GM13976 (cell line): ENCODE measurements around the gene INO80.

Experiments
- DNase-seq: peaks from one replicate; pipeline ENCODE4 v3.0.0; 2012; ENCODE audit warnings: low spot score
- in situ Hi-C: fragments of 300-500 bp; cut with MboI; formaldehyde crosslinking; loops from one replicate; pipeline ENCODE4 v1.12.0; 2022; ENCODE audit warnings: low sequenced_read_pairs, mixed read lengths, inconsistent platforms; ENCODE audit not compliant: unreplicated experiment
- TF ChIP-seq, protein P1 (sequence below): IDR thresholded peaks from 2 replicates; pipeline ENCODE4 v1.5.1; 2012; ENCODE audit warnings: borderline replicate concordance, mild to moderate bottlenecking; ENCODE audit not compliant: insufficient read depth; ENCODE audit errors: extremely low read depth, missing control alignments, control extremely low read depth

The INO80 gene

GRCh38 chr15:40960151-40960885 lies 155.8 kb downstream of the INO80 start:
- in situ Hi-C loops: no loop called here
- no peak for DNase-seq
- TF ChIP-seq, protein P1, sequence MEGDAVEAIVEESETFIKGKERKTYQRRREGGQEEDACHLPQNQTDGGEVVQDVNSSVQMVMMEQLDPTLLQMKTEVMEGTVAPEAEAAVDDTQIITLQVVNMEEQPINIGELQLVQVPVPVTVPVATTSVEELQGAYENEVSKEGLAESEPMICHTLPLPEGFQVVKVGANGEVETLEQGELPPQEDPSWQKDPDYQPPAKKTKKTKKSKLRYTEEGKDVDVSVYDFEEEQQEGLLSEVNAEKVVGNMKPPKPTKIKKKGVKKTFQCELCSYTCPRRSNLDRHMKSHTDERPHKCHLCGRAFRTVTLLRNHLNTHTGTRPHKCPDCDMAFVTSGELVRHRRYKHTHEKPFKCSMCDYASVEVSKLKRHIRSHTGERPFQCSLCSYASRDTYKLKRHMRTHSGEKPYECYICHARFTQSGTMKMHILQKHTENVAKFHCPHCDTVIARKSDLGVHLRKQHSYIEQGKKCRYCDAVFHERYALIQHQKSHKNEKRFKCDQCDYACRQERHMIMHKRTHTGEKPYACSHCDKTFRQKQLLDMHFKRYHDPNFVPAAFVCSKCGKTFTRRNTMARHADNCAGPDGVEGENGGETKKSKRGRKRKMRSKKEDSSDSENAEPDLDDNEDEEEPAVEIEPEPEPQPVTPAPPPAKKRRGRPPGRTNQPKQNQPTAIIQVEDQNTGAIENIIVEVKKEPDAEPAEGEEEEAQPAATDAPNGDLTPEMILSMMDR: no peak

GRCh38 chr15:40959331-40960141 lies 156.5 kb downstream of the INO80 start:
- in situ Hi-C loops: no loop called here
- TF ChIP-seq, protein P1: no peak
- DNase-seq: no peak

DNA sequence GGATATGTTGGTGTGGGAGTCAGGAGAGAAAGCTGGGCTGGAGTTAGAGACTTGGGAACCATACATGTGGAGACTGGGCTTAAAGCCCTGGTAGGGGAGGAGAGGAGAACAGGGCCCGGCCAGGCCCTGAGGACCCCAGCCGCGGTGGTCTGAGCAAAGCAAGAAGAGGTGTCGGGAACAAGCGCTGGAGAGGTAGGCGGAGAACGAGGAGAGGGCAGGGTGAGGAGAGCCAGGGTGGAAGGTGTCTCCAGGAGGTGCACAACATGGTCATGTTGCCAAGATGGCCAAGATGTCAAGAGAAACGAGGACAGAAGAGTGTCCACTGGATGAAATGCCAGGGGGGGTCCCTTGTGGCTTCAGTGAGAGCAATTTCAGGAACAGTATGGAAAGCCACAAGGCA lies 157.4 kb downstream of the INO80 start:
- no peak for DNase-seq
- TF ChIP-seq, protein P1: no peak
- in situ Hi-C loops: no loop called here

DNA sequence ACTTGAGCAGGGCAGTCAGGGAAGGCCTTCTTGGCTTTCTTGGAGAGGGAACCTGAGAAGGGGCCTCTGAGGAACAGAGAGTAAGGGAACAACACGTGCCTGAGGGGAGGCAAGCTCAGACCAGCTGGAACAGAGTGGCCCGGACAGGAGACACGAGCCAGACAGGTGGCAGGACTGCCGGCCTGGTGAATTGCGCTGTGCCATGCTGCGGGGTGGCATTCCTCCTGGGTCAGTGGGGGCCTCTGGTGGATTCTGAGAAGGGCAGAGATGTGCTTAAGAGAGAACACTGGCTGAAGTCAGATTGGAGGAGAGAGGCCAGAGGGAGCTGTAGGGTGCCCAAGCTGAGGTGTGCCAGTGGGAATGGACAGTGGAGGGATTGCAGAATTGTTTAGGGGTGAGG lies 157.9 kb downstream of the INO80 start:
- in situ Hi-C loops: no loop called here

DNA sequence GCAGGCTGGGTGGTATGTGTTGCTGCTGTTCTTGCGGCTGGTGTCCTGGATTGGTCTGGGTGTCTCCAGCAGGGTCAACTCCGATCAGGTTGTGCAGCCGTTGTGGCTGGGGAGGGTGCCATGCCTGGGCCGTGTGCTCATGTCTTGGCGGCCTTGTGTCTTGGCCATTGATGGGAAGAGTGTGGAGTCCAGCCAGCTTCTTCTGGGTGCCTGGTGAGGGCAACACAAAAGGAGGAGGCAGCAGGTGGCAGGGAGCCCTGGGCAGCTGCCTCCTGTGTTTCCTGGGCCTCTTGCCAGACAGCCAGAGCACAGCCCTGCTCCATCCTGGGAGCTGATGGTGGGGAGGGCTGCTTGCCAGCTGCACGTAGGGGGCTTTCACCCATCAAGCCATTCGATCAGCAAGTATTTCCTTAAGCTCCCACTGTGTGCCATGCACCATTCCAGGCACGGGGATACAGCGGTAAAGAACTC lies 158.5 kb downstream of the INO80 start:
- DNase-seq: no peak
- in situ Hi-C loops: no loop called here

More for the DNA sequence above, 157.9 kb downstream of the INO80 start:
- no peak for DNase-seq
- TF ChIP-seq, protein P1: no peak

DNA sequence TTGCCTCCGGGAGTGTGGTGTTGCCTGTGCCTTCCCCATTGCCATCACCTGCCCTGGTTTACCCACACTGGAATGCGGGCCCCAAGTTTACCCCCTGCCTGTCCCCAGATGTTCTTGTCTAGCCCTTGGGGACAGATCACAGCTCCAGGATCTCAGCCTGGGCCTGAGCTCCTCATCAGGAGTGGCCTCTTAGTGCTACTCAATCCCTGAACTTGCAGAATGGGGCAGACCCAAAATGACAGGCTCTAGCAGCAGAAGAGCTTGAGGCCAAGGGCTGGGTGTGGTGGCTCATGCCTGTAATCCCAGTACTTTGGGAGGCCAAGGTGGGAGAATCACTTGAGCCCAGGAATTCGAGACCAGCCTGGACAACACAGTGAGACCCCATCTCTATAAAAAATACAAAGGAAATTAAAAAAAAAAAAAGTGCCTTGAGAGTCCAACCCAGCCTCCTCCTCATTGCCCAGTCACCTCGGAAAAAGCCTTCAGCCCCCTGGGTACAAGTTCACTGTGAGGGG lies 159.0 kb downstream of the INO80 start:
- in situ Hi-C loops: no loop called here
- no peak for DNase-seq
- TF ChIP-seq, protein P1: no peak

More for the DNA sequence above, 158.5 kb downstream of the INO80 start:
- TF ChIP-seq, protein P1: no peak
